IMR-90 (cell line): Measurements from ENCODE around the gene DOK6.

ENCODE experiments used
- BHLHE40 ChIP-seq: fragments of 150-350 bp; IDR thresholded peaks from 2 replicates; pipeline ENCODE4 v1.6.1; 2016; ENCODE audit warnings: mild to moderate bottlenecking, low read depth, low read length
- CEBPB ChIP-seq: IDR thresholded peaks from 2 replicates; pipeline ENCODE4 v1.6.1; 2012; ENCODE audit warnings: low read depth, low read length, improper control_type of control experiment
- FOS ChIP-seq: fragments of 150-350 bp; IDR thresholded peaks from 2 replicates; pipeline ENCODE4 v1.6.1; 2016; ENCODE audit warnings: low read depth, low read length
- MAFK ChIP-seq: IDR thresholded peaks from 2 replicates; pipeline ENCODE4 v1.6.1; 2012; ENCODE audit warnings: low read depth, low read length, improper control_type of control experiment
- MXI1 ChIP-seq: IDR thresholded peaks from 2 replicates; pipeline ENCODE4 v1.6.1; 2012; ENCODE audit warnings: low read depth, mild to moderate bottlenecking, low read length, moderate library complexity, borderline replicate concordance
- POLR2A ChIP-seq: IDR thresholded peaks from 2 replicates; pipeline ENCODE4 v1.6.1; 2012; ENCODE audit warnings: mild to moderate bottlenecking, low read depth, low read length
- RAD21 ChIP-seq: IDR thresholded peaks from 2 replicates; pipeline ENCODE4 v1.6.1; 2012; ENCODE audit warnings: low read length, improper control_type of control experiment
- RFX5 ChIP-seq: IDR thresholded peaks from 2 replicates; pipeline ENCODE4 v1.8.0; 2012; ENCODE audit warnings: low read depth, mild to moderate bottlenecking, low read length, moderate library complexity
- TF ChIP-seq, protein P1 (sequence below): conservative IDR thresholded peaks from 2 replicates; pipeline ENCODE4 v1.5.1; 2012; ENCODE audit warnings: mild to moderate bottlenecking, low read depth, low read length, improper control_type of control experiment
- TF ChIP-seq, protein P2 (sequence below): fragments of 150-350 bp; IDR thresholded peaks from 2 replicates; pipeline ENCODE4 v1.6.1; 2017; ENCODE audit warnings: mild to moderate bottlenecking, antibody characterized with exemption, low read length, low read depth
- TF ChIP-seq, protein P3 (sequence below): fragments of 150-350 bp; IDR thresholded peaks from 2 replicates; pipeline ENCODE4 v1.6.1; 2016; ENCODE audit warnings: low read depth, mild to moderate bottlenecking, low read length, moderate library complexity, borderline replicate concordance

DNA sequence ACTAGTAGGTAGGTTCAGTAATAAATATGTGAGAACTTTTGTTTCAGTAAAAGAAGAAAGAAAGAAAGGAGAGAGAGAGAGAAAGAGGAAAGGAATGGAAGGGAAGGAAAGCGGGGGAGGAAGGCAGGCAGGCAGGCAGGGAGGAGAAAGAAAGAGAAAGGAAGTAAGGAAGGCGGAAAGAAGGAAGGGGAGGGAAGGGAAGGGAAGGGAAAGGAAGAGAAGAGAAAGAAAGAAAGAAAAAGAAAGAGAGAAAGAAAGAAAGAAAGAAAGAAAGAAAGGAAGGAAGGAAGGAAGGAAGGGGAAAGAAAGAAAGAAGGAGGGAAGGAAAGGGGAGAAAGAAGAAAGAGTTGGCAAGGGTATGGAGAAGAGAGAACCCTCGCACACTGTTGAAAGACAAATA lies 479.4 kb downstream of the DOK6 start:
- TF ChIP-seq, protein P1, sequence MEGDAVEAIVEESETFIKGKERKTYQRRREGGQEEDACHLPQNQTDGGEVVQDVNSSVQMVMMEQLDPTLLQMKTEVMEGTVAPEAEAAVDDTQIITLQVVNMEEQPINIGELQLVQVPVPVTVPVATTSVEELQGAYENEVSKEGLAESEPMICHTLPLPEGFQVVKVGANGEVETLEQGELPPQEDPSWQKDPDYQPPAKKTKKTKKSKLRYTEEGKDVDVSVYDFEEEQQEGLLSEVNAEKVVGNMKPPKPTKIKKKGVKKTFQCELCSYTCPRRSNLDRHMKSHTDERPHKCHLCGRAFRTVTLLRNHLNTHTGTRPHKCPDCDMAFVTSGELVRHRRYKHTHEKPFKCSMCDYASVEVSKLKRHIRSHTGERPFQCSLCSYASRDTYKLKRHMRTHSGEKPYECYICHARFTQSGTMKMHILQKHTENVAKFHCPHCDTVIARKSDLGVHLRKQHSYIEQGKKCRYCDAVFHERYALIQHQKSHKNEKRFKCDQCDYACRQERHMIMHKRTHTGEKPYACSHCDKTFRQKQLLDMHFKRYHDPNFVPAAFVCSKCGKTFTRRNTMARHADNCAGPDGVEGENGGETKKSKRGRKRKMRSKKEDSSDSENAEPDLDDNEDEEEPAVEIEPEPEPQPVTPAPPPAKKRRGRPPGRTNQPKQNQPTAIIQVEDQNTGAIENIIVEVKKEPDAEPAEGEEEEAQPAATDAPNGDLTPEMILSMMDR = no peak
- no peak for TF ChIP-seq MXI1
- no peak for TF ChIP-seq CEBPB
- TF ChIP-seq, protein P2, sequence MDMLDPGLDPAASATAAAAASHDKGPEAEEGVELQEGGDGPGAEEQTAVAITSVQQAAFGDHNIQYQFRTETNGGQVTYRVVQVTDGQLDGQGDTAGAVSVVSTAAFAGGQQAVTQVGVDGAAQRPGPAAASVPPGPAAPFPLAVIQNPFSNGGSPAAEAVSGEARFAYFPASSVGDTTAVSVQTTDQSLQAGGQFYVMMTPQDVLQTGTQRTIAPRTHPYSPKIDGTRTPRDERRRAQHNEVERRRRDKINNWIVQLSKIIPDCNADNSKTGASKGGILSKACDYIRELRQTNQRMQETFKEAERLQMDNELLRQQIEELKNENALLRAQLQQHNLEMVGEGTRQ = no peak
- TF ChIP-seq POLR2A = no peak
- TF ChIP-seq, protein P3, sequence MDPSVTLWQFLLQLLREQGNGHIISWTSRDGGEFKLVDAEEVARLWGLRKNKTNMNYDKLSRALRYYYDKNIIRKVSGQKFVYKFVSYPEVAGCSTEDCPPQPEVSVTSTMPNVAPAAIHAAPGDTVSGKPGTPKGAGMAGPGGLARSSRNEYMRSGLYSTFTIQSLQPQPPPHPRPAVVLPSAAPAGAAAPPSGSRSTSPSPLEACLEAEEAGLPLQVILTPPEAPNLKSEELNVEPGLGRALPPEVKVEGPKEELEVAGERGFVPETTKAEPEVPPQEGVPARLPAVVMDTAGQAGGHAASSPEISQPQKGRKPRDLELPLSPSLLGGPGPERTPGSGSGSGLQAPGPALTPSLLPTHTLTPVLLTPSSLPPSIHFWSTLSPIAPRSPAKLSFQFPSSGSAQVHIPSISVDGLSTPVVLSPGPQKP = no peak
- no peak for TF ChIP-seq BHLHE40
- TF ChIP-seq RAD21 = no peak
- no peak for TF ChIP-seq RFX5
- TF ChIP-seq MAFK = no peak
- TF ChIP-seq FOS = no peak
